Left ventricle myocardium inferior (tissue), 1 donor: ENCODE results near the gene GNB1L. TPM values are rescaled to one million over a fixed set of nuclear protein-coding genes. Genes with fewer than 3 reads are reported as not detected.
"Not testable (repeated sequence)": the region's sequence is repeated elsewhere in the genome, so short reads cannot be mapped to it uniquely, and the experiment has no call there.

Experiments used
- DNase-seq: peaks from one replicate; pipeline ENCODE4 v3.0.0-alpha.2; 2020
- H3K27ac ChIP-seq: fragments of 200-600 bp; replicated peaks from 2 replicates; pipeline ENCODE4 v1.8.0; 2021
- H3K27me3 ChIP-seq: fragments of 200-600 bp; 2 replicates; pipeline ENCODE4 v1.8.0; 2021; ENCODE audit warnings: low read depth
- H3K36me3 ChIP-seq: fragments of 200-600 bp; 2 replicates; pipeline ENCODE4 v1.8.0; 2021
- H3K4me1 ChIP-seq: fragments of 200-600 bp; 2 replicates; pipeline ENCODE4 v1.8.0; 2021
- H3K4me3 ChIP-seq: fragments of 200-600 bp; 2 replicates; pipeline ENCODE4 v1.8.0; 2021; ENCODE audit warnings: mild to moderate bottlenecking, moderate library complexity
- H3K9me3 ChIP-seq: fragments of 200-600 bp; replicated peaks from 2 replicates; pipeline ENCODE4 v1.8.0; 2021
- CTCF ChIP-seq: fragments of 200-600 bp; IDR thresholded peaks from 2 replicates; pipeline ENCODE4 v1.8.0; 2021; ENCODE audit warnings: antibody characterized with exemption, mild to moderate bottlenecking, borderline replicate concordance
- intact Hi-C: fragments of 100-400 bp; cut with micrococcal nuclease; formaldehyde crosslinking; loops from one replicate; pipeline ENCODE4 v1.11.0; 2022
- total RNA-seq: library from RNA; stranded (reverse); fragmentation: NEBNext Ultra II Directional; extraction: Animal tissue kit (Norgen Biotek cat#: 25700); gene quantifications from one replicate; pipeline ENCODE4 v1.2.1, GENCODE V29; 2021
- donor health status: DM: no; HTN: yes; CAD: no; lungs with severe emphysema.

The GNB1L gene
- total RNA-seq, 1 donor from 2014 or later: 2.9 TPM

- H3K4me1 ChIP-seq: peaks cover 25% of the 10 kb centered on the region
- no peaks in the 10 kb centered on the region for H3K9me3 ChIP-seq
- H3K4me3 ChIP-seq: no peak overlapping the region
- no peak overlapping the region for H3K27ac ChIP-seq
- intact Hi-C loops: no loop called here
- no peaks in the 10 kb centered on the region for H3K27me3 ChIP-seq
- TF ChIP-seq CTCF: no peak
- DNase-seq: no peak
- no peaks in the 10 kb centered on the region for H3K36me3 ChIP-seq
Observed at GRCh38 chr22:19840059-19840458, 14.6 kb downstream of the GNB1L start.

DNA sequence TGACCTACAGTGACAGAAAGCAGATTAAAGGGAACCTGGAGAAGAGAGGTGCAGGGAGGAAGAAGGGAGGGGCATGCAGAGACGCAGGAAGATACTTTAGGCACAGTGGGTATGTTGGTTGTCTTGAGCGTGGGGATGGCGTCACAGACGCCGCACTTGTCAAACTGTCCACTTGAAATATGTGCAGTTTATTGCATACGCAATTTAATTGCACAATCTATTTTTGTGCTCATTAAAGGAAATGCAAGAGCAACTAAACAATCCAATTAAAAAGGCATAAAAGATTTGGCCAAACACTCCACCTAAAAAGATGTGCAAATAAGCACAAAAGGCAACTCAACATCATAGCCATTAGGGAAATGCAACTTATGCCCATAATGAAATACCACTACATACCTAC is 16.8 kb downstream of the GNB1L start:
- H3K4me1 ChIP-seq: peaks cover 4% of the 10 kb centered on the region
- H3K27ac ChIP-seq: no peak overlapping the region
- H3K36me3 ChIP-seq: no peaks in the 10 kb centered on the region
- H3K27me3 ChIP-seq: no peaks in the 10 kb centered on the region
- DNase-seq: no peak
- TF ChIP-seq CTCF: no peak
- H3K4me3 ChIP-seq: no peak overlapping the region
- no peaks in the 10 kb centered on the region for H3K9me3 ChIP-seq
- intact Hi-C loops: no loop called here

DNA sequence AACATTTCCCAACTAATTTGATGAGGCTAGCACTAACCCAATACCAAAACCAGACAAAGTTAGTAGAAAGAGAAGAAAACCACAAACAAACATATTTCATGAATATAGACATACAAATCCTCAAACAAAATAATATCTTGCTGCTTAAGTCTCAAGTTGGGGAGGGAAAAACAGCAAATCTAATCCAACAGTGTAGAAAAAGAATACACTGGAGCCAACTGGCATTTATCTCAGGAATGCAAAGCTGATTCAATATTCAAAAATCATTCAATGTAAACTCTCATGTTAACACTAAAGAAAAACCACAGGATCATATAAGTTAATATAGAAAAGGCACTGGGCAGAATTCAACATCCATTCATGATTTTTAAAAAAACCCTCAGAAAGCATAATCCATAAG is 18.2 kb downstream of the GNB1L start:
- no peak for DNase-seq
- no peak for TF ChIP-seq CTCF
- no peak overlapping the region for H3K4me3 ChIP-seq
- intact Hi-C loops: no loop called here
- no peaks in the 10 kb centered on the region for H3K9me3 ChIP-seq
- no peaks in the 10 kb centered on the region for H3K36me3 ChIP-seq
- no peaks in the 10 kb centered on the region for H3K27me3 ChIP-seq
- H3K4me1 ChIP-seq: no peaks in the 10 kb centered on the region
- H3K27ac ChIP-seq: no peak overlapping the region

GRCh38 chr22:19834599-19834998 is 20.1 kb downstream of the GNB1L start:
- Histone ChIP-seq H3K27ac (no peak overlapping the region), H3K4me3 (no peak overlapping the region), H3K27me3 (no peaks in the 10 kb centered on the region), H3K9me3 (no peaks in the 10 kb centered on the region), H3K36me3 (no peaks in the 10 kb centered on the region), H3K4me1 (no peaks in the 10 kb centered on the region)
- intact Hi-C loops: no loop called here
- no peak for TF ChIP-seq CTCF
- no peak for DNase-seq

GRCh38 chr22:19833327-19833726 is 21.3 kb downstream of the GNB1L start:
- H3K4me1 ChIP-seq, intact Hi-C loops, H3K27ac ChIP-seq, DNase-seq, H3K4me3 ChIP-seq, H3K36me3 ChIP-seq, H3K9me3 ChIP-seq, H3K27me3 ChIP-seq: not testable (repeated sequence)

DNA sequence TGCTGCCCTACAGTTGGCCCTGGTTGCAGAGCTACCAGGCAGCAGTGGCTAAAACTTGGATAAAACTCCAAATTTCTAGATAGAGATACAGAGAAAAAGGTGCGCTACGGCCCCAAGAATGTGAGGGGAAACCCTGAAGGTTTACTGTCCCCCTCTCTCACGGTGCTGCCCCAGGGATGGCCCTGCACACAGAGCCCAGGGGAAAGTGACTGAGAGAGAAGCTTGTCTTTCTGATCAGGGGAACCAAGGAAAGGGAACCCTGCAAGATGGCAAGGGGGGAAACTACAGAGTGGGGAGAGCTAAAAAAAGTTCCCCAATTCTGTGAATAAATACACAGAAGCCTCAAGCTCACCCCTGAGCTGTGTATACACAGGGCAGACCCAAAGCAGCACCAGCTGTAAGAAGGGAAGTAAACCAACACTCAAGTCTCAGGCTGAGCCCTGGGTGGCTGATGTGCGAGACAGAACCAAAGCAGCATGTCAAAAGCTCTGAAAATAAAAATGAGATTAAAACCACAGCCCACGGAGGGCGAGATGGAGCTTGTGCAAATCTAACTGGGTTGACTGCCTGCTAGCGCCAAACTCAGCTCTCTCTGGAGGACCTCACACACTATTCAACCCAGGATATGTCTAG is 22.1 kb downstream of the GNB1L start:
- Histone ChIP-seq H3K4me3 (no peak overlapping the region), H3K4me1 (no peaks in the 10 kb centered on the region), H3K9me3 (no peaks in the 10 kb centered on the region), H3K27me3 (no peaks in the 10 kb centered on the region), H3K27ac (no peak overlapping the region), H3K36me3 (no peaks in the 10 kb centered on the region)
- TF ChIP-seq CTCF: no peak
- intact Hi-C loops: no loop called here
- DNase-seq: no peak

DNA sequence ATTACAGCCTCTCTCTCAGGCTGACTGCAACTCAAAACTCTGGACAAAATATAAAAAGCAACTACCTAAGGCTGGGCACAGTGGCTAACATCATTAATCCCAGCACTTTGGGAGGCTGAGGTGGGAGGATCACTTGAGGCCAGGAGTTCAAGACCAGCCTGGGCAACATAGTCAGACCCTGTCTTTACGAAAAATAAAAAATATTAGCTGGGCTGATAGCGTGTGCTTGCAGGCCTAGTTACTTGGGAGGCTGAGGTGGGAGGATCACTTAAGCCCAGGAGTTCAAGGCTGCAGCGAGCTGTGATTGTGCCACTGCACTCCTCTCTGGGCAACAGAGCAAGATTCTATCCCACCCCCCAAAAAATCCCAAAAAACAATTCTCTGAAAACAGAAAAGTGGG is 22.7 kb downstream of the GNB1L start:
- H3K27ac ChIP-seq, H3K27me3 ChIP-seq, intact Hi-C loops, H3K4me3 ChIP-seq, DNase-seq, H3K9me3 ChIP-seq, H3K4me1 ChIP-seq, H3K36me3 ChIP-seq: not testable (repeated sequence)
